Activated CD4-positive, alpha-beta T cell treated with anti-CD3 and anti-CD28 coated beads, Interleukin-2, amount 10 ng/mL, durations not matched to agents 24 days and 14 days (primary cell): ENCODE data around the gene NMT1. TPM values are rescaled to one million over a fixed set of nuclear protein-coding genes. Genes with fewer than 3 reads are reported as not detected.

Experiments used
- DNase-seq: peaks from one replicate; pipeline ENCODE4 v3.0.0; 2022
- H3K27ac Mint-ChIP-seq: one replicate; pipeline ENCODE4 v1.8.0; 2022; ENCODE audit warnings: mild to moderate bottlenecking, mixed read lengths
- H3K27me3 Mint-ChIP-seq: one replicate; pipeline ENCODE4 v1.8.0; 2022; ENCODE audit warnings: mixed read lengths
- H3K36me3 Mint-ChIP-seq: one replicate; pipeline ENCODE4 v1.8.0; 2022; ENCODE audit warnings: low read depth, mild to moderate bottlenecking, mixed read lengths
- H3K4me1 Mint-ChIP-seq: one replicate; pipeline ENCODE4 v1.8.0; 2021; ENCODE audit warnings: mixed read lengths
- H3K4me3 Mint-ChIP-seq: one replicate; pipeline ENCODE4 v1.8.0; 2022; ENCODE audit warnings: mild to moderate bottlenecking, moderate library complexity, mixed read lengths
- H3K9me3 Mint-ChIP-seq: one replicate; pipeline ENCODE4 v1.8.0; 2021; ENCODE audit warnings: mixed read lengths
- intact Hi-C: fragments of 100-400 bp; cut with micrococcal nuclease; formaldehyde crosslinking; loops from one replicate; pipeline ENCODE4 v1.15.1; 2023
- total RNA-seq: library from RNA; stranded (reverse); gene quantifications from 2 replicates; pipeline ENCODE4 v1.2.3, GENCODE V29; 2022

The NMT1 gene
- total RNA-seq, 1 donor from 2014 or later = 176 TPM

DNA sequence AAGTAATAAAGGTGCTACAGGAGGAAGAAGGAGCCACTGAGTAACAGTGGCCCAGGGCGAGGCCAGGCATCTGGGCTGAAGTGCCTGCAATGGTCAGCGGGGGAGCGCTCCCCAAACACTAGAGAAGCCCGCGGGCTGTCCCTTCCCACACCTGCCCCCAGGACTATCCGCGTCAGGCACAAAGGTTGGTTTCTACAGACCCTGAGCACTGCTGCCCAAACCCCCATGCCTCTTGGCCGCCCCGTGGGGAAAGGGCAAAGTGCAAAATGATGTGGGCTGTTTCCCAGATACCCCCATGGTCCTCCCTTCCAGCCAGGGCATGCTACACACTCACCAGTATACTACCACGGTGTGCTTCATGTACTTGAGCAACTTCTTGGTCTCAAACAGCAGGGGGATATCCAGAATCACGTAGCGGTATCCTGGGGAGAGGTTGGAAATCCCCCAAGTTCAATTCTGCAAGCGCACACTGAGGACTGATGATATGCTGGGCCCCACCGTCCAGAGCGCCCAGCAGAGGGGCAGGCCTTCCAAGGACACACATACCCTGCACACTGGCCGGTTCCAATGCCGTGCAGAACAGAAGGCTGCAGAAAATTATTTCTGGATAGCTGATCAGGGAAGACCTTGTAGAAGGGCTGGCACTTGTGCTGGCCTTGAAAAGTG is 31.2 kb upstream of the NMT1 start:
- Mint-ChIP-seq H3K27ac (no peak overlapping the region), H3K9me3 (no peaks in the 10 kb centered on the region), H3K4me1 (no peaks in the 10 kb centered on the region), H3K36me3 (peaks cover 24% of the 10 kb centered on the region), H3K4me3 (no peak overlapping the region), H3K27me3 (no peaks in the 10 kb centered on the region)
- DNase-seq = no peak
- intact Hi-C loops = no loop called here

DNA sequence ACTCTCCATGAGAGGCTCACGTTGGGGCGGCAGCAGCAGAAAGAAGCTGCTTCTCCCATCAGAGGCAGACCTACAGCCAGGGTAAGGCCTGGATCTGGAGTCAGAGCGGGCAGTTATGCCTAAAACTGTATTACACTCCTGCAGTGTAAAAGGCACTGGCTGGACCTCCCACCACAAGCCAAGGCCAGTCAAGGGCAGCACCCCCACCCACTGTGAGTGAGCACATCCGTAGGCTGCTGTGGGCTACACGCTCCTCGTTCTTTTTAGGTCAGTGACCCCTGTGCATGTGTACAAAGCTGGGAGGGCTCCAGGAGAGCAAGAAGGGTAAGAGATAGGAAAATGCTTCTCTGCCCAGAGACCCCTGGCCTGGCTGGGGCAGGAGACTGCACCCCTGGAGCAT is 30.4 kb upstream of the NMT1 start:
- Mint-ChIP-seq H3K9me3 (no peaks in the 10 kb centered on the region), H3K4me3 (no peak overlapping the region), H3K27ac (no peak overlapping the region), H3K27me3 (no peaks in the 10 kb centered on the region), H3K36me3 (peaks cover 25% of the 10 kb centered on the region), H3K4me1 (no peaks in the 10 kb centered on the region)
- DNase-seq = no peak
- intact Hi-C loops = no loop called here

DNA sequence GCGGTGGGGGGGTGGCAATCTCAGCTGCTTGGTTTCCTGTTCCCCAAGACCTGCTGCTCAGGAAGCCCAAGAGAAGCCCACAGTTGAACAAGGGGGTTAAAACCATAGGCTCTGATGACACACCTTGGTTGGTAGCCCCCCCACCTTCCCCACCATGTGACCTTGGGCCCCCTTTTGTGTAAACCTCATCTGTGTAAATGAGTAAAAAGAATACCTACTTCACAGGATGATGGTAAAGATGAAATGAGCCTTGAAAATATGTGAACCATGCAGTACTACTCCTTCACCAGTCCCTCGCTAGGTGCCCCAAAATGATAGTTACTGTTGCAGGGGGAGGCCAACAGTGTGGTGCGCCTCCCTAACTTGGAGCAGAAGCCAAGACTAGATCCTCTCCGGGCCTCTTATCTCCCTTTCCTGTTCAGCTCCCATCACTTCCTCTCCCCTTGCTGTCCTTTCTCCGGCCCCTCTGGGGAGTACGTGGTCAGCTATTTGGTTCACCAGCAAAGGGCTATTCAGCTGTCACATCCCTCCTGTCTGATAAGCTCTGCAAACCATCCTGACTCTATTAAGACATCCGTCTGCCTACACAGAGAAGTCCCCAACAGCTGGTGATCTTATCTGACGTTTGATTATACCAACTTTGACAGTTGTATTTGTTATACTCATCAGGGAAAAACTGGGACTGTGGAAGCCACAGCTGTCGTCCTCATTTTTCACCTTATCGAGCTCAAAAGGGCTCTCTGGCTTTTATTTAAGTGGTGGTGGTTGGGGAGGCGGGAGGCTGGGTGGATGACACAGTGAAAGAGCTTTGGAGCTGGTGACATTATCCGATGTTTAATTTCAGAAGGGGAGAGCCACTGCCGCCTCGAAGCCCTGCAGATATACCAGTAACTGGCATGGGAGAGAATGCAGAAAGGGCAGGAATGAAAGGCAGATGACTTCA is 29.6 kb upstream of the NMT1 start:
- H3K4me1 Mint-ChIP-seq = no peaks in the 10 kb centered on the region
- intact Hi-C loops = no loop called here
- DNase-seq = no peak
- H3K27ac Mint-ChIP-seq = no peak overlapping the region
- H3K36me3 Mint-ChIP-seq = peaks cover 25% of the 10 kb centered on the region
- H3K27me3 Mint-ChIP-seq = no peaks in the 10 kb centered on the region
- H3K4me3 Mint-ChIP-seq = no peak overlapping the region
- no peaks in the 10 kb centered on the region for H3K9me3 Mint-ChIP-seq

DNA sequence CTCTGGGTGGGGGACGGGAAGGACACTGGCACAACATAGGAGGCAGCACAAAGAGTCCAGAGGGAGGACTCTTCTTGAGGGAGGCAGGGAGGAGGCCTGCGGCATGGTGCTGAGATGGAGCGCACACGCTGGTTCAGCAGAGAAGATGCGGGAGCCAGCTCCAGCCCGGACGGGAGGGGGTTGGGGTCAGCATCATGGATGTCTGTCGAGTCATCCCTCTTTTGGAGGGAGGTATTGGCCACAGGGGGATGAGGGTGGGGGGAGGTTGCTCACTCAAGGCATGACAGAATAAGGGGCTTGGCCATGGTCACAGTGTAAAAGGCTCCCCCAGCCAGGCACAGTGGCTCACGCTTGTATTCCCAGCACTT is 29.0 kb upstream of the NMT1 start:
- DNase-seq = no peak
- no peaks in the 10 kb centered on the region for H3K27me3 Mint-ChIP-seq
- no peaks in the 10 kb centered on the region for H3K9me3 Mint-ChIP-seq
- H3K4me3 Mint-ChIP-seq = no peak overlapping the region
- H3K27ac Mint-ChIP-seq = no peak overlapping the region
- intact Hi-C loops = no loop called here
- H3K36me3 Mint-ChIP-seq = peaks cover 25% of the 10 kb centered on the region
- H3K4me1 Mint-ChIP-seq = no peaks in the 10 kb centered on the region

DNA sequence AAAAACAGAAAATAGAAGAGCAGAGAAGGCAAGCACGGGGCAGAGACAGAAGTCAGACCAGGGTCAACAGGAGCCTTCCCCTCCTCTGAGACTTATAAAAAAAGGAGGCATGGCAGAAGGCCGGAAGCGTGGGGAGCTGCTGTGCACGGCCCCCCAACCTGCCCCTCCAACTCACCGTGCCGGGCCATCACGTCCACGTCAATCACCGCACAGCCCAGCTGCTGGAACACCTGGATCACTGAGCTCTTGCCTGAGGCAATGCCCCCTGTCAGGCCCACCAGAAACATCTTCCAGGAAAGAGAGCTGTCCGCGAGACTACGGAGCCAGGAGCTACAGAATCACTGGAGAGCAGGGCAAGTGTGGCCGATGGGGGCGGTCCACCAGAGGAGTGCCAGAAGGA is 26.5 kb upstream of the NMT1 start:
- peaks cover under 1% of the 10 kb centered on the region for H3K4me1 Mint-ChIP-seq
- H3K36me3 Mint-ChIP-seq = peaks cover 25% of the 10 kb centered on the region
- no peak for DNase-seq
- intact Hi-C loops = no loop called here
- no peaks in the 10 kb centered on the region for H3K9me3 Mint-ChIP-seq
- H3K27ac Mint-ChIP-seq = no peak overlapping the region
- no peaks in the 10 kb centered on the region for H3K27me3 Mint-ChIP-seq
- no peak overlapping the region for H3K4me3 Mint-ChIP-seq

DNA sequence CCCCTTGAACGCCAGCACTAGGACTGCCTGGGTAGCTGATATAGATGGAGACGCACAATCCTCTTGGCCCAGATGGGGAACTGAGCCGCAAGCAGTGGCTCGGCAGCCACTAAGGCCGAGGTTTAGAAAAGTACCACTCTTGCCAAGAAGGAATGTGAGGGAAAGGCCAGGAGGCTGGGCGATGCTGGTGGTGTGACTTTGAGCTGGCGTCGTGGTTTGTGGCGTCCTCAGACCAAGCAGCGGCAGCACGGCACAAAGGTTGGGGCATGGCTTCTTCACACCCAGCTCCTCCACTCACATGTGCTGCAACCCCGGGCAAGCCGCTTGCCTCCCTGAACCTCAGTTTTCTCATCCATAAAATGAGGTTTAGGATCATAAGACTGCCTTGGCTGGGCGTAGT is 25.3 kb upstream of the NMT1 start:
- Mint-ChIP-seq H3K27me3 (no peaks in the 10 kb centered on the region), H3K36me3 (peaks cover 18% of the 10 kb centered on the region), H3K4me3 (no peak overlapping the region), H3K27ac (no peak overlapping the region), H3K9me3 (no peaks in the 10 kb centered on the region), H3K4me1 (peaks cover 2% of the 10 kb centered on the region)
- no peak for DNase-seq
- intact Hi-C loops = no loop called here

DNA sequence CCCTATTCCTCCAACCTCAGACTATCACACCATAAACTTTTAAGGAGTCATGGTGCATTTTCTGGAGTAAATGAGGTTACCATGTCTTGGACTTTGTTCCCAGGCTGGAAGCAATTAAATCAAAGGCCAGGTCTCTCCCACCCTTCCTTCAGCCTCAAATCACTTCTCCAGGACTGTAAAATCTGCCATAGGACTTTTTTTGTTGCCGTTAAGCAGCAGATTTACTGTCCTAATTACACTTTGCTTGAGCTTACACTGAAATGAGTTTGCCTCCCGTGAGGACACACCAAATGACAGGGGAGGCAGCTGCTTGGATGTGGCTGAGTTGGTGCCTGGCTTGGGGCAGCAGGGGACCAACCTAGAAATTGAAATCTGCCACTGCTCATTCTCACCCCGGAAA is 24.4 kb upstream of the NMT1 start:
- Mint-ChIP-seq H3K36me3 (peaks cover 18% of the 10 kb centered on the region), H3K27me3 (no peaks in the 10 kb centered on the region), H3K9me3 (no peaks in the 10 kb centered on the region), H3K4me3 (no peak overlapping the region), H3K4me1 (peaks cover 2% of the 10 kb centered on the region), H3K27ac (no peak overlapping the region)
- DNase-seq = no peak
- intact Hi-C loops = no loop called here

DNA sequence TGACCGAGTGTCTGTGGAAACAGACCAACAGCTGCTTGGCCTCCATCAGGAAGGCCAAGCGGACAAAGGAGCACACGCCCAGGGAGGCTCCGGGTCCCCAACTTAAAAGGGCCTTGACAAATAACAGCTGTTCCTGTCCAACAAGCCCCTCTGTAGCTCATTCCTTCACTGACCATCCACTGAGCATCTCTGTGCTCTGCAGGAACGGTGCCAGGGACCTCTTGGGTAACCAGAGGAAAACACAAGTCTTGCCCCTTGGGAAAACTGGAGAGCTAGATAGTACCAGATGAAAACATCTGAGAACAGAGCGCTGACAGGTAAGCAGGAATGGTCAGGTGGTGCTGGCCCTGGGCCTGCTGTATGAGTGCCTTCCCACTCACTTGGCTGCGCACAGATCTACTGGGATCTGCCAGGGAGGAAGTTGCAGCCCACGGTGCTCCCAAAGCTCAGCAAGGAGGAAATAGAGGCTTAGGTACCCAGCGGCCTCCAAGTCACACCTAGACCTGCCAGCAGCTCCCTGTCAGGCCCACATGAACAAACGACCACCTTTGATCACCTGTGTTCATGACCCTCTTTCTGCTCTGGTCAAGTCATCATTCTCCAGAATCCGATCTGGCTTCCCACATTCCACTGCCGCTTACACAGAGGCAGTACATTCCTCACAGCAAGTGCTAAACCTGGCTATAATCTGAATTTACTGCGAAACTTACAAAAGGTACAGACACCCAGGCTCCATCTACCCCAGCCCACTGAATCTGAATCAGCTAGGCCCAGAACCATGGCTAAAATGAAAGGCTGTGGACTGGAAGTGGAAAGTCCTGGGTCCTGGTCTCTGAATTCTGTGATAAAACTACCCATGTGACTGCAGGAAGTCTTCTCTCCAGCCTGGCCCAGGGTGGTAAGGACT is 22.1 kb upstream of the NMT1 start:
- H3K27ac Mint-ChIP-seq = no peak overlapping the region
- no peaks in the 10 kb centered on the region for H3K9me3 Mint-ChIP-seq
- H3K27me3 Mint-ChIP-seq = no peaks in the 10 kb centered on the region
- H3K4me1 Mint-ChIP-seq = peaks cover 13% of the 10 kb centered on the region
- DNase-seq = no peak
- intact Hi-C loops = no loop called here
- H3K4me3 Mint-ChIP-seq = no peak overlapping the region
- peaks cover 7% of the 10 kb centered on the region for H3K36me3 Mint-ChIP-seq

DNA sequence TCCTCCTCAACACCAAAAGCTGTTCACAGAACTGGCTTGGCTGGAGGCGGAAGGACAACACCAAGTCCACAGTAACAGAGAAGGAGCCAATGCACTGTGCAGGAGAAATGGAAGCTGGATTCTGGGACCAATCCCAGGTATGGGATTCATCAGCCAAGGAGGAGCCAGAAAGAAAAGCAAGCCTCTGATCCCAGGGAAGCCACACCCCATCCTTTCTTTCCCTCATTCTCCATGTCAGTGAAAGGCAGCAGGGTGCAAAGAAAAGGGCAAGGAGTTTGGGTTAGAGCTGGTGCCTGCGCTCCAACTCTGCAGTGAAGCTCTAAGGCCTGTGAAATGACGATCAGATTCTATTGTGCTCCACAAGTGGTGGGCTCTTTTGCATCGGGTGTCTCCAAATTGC is 20.7 kb upstream of the NMT1 start:
- Mint-ChIP-seq H3K36me3 (peaks cover 2% of the 10 kb centered on the region), H3K9me3 (no peaks in the 10 kb centered on the region), H3K27me3 (no peaks in the 10 kb centered on the region), H3K27ac (no peak overlapping the region), H3K4me1 (peaks cover 16% of the 10 kb centered on the region), H3K4me3 (no peak overlapping the region)
- DNase-seq = no peak
- intact Hi-C loops = no loop called here

DNA sequence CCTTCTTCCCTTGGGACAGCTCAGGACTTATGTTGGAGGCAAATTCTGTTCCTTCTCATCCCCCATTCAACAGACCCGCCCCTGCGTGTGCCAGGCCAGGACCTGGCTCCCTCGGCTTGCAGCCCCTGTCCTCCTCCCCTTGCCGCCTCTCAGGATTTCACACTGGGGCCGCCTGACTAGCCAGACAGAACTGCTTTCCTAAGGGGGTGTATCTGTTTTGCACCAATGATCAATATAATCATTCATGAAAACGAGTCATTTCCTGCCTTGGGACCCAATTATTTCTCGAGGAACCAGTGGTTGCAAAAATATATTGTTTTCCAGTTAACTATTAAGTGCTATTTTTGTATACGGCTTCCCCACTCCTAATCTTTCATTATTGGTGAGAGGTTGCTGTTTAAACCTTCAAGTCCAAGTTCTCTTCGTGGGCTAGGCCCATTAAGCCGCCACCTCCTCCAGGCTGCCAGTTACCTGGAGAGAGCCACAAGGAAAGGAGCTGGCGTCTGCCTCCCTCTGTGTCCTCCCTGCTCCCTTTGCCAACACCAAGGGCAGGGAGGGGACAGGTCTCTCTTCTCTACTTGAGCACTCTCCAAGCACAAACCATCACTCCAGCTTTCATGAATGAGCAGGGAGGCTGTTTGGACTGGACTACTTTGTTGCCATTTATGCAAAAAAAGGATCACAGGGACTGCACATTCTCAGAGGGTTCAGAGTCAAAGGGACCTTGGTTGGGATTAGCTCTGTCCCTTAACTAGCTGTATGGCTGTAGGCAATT is 18.6 kb upstream of the NMT1 start:
- no peak for DNase-seq
- H3K9me3 Mint-ChIP-seq = no peaks in the 10 kb centered on the region
- no peaks in the 10 kb centered on the region for H3K27me3 Mint-ChIP-seq
- H3K36me3 Mint-ChIP-seq = peaks cover 9% of the 10 kb centered on the region
- no peak overlapping the region for H3K27ac Mint-ChIP-seq
- no peak overlapping the region for H3K4me3 Mint-ChIP-seq
- intact Hi-C loops = no loop called here
- peaks cover 25% of the 10 kb centered on the region for H3K4me1 Mint-ChIP-seq

DNA sequence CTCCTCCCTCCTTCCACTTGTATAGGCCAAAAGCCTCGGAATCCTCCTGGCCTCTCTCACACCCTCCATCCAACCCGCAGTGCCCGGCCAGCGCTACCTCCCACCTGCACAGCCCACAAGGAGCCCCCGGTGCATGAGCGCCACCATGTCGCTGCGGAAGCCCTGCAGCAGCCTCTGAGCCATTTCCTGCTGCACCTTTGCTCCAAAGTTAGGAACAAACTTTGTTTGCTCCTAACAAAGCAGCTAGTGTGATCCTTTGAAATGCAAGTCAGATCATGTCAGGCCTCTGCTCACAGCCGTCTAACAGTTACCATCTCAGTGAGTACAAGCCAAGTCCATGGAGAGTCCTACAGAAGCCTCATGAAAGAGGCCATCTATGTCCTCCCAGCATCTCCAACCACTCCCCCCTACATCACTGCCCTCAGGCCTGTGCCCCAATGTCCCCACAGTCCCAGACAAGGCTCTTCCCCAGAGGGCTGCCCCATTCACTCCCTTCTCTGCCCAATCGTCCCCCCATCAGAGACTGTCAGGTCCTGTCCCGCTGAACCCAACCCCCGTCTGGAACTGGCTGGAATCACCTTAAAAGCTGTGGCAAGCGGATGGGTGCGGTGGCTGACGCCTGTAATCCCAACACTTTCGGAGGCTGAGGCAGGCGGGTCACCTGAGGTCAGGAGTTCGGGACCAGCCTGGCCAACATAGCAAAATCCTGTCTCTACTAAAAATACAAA is 17.1 kb upstream of the NMT1 start:
- no peak for DNase-seq
- Mint-ChIP-seq H3K27ac (peak overlapping the region; percentile 60), H3K27me3 (no peaks in the 10 kb centered on the region), H3K4me1 (peaks cover 27% of the 10 kb centered on the region), H3K9me3 (no peaks in the 10 kb centered on the region), H3K36me3 (peaks cover 11% of the 10 kb centered on the region), H3K4me3 (no peak overlapping the region)
- intact Hi-C loops = no loop called here

DNA sequence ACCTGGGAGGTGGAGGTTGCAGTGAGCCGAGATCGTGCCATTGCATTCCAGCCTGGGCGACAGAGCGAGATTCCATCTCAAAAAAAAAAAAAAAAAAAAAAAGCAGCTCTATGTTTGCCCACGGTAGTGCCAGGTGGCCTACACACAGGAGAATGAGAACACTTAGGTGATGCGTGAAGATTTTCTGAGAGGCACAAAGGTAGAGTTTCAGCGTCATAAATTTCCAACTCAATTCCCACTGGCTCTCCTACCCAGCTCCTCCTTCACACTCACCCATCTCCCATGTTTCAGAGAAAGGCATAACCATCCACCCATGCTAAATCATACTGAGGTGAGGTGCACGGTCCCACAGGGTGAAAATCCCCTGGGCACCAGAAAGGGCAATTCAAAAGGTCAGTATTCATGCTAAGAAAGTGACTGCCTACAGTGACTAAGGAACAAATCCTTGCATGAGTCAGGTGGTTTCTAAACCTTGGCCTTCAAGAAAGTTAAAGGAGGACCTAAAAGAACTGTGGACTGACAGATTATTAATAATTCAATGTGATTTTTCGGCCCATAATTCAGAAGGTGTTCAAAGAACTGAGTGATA is 14.5 kb upstream of the NMT1 start:
- H3K36me3 Mint-ChIP-seq = peaks cover 17% of the 10 kb centered on the region
- intact Hi-C loops = no loop called here
- H3K9me3 Mint-ChIP-seq = no peaks in the 10 kb centered on the region
- DNase-seq = no peak
- no peak overlapping the region for H3K4me3 Mint-ChIP-seq
- H3K27me3 Mint-ChIP-seq = no peaks in the 10 kb centered on the region
- H3K27ac Mint-ChIP-seq = peak overlapping the region; percentile 63
- peaks cover 35% of the 10 kb centered on the region for H3K4me1 Mint-ChIP-seq
